Measurements from ENCODE around the gene OR2S2.

DNA sequence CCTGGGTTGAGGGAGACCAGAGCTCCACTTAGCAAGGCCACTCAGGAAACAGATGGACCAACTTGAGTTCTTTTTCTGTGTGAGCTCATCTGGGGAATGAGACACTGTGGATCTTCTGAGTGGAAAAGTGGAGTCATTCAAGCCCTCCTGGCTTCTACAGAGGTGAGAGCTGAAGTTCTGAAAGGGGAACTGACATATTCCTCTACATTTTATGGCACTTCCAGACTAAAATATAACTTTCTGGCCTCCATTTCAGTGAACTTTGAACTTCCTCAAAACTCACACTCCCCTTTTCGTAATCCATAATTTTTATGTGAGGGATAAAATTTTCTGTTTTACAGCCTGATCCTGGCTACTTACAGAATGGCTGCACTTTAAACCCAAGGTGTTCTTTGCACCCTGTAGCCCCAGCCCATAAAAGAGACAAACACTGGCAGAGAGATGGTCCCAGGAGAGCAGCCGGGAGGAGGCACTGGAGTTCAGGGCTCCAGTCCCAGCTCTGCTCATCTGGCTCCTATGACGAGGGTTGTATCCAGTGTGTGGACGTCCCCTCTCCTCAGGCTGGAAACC, 37.8 kb downstream of the OR2S2 start:
- TF ChIP-seq EZH2 (IDR thresholded peaks at IDR 0.05; ENCODE audit: insufficient read depth, poor library complexity, severe bottlenecking): no peak
- no peak for TF ChIP-seq EZH2phosphoT487 (IDR thresholded peaks at IDR 0.05; ENCODE audit: insufficient read depth, low read depth)

All from GM23248 (cell line).